A549 (cell line): ENCODE measurements around the gene HSD17B4. TPM values are rescaled to one million over a fixed set of nuclear protein-coding genes. Genes with fewer than 3 reads are reported as not detected.

Experiments
- ATAC-seq, 2 experiments: fragments of 200-7000 bp in 1 of 2; fragments of >200 bp in 1 of 2; cut with Nextera tagmentation in 1 of 2; cut with Tn5 transposase in 1 of 2; 3 replicates each; pipeline versions ENCODE4 v1.8.0 to v1.9.1; 2018 to 2020; ENCODE audit warnings: mild to moderate bottlenecking in 1 of 2, moderate library complexity in 1 of 2
- CTCF ChIA-PET: fragments of 300-600 bp; sonication (Branson Sonifier 250); formaldehyde crosslinking; extraction: SDS; loops from one replicate; lab custom pipeline; 2021; ENCODE audit warnings: antibody characterized with exemption, inconsistent platforms; lab: Yijun Ruan, JAX
- POLR2A ChIA-PET: fragments of 350-600 bp; formaldehyde crosslinking; extraction: SDS; loops from one replicate; lab custom pipeline; 2021; ENCODE audit warnings: antibody characterized with exemption, inconsistent platforms; lab: Yijun Ruan, JAX
- DNase-seq, 2 experiments: peaks; one replicate each; pipeline versions ENCODE4 v3.0.0 to v3.0.0-alpha.2; 2011 to 2016; ENCODE audit warnings: low read depth in 1 of 2, low spot score in 1 of 2
- FAIRE-seq: peaks from 2 replicates; lab custom pipeline; 2011; peaks lifted over from hg19 to GRCh38; lab: Jason Lieb, UNC
- H3K27ac ChIP-seq, 2 experiments: fragments of >200 bp; sonication (Bioruptor Twin); formaldehyde crosslinking; 3 replicates each; pipeline ENCODE4 v1.5.1; 2016 to 2017
- H3K4me1 ChIP-seq: fragments of >200 bp; sonication (Bioruptor Twin); formaldehyde crosslinking; 3 replicates; pipeline ENCODE4 v1.6.1; 2016
- H3K4me2 ChIP-seq: fragments of >200 bp; sonication (Bioruptor Twin); formaldehyde crosslinking; 3 replicates; pipeline ENCODE4 v1.6.1; 2016
- H3K4me3 ChIP-seq: fragments of >200 bp; sonication (Bioruptor Twin); formaldehyde crosslinking; 3 replicates; pipeline ENCODE4 v1.5.1; 2016
- H3K9me3 ChIP-seq: fragments of >200 bp; sonication (Bioruptor Twin); formaldehyde crosslinking; 3 replicates; pipeline ENCODE4 v1.6.1; 2016
- BHLHE40 ChIP-seq: IDR thresholded peaks from 2 replicates; pipeline ENCODE4 v1.6.1; 2012; ENCODE audit warnings: low read depth, low read length, inconsistent platforms
- CEBPB ChIP-seq, 2 experiments: fragments of >200 bp in 1 of 2; sonication (Bioruptor Twin) in 1 of 2; formaldehyde crosslinking in 1 of 2; IDR thresholded peaks; 2 replicates each; pipeline ENCODE4 v1.6.1; 2012 to 2016
- CHD2 ChIP-seq: fragments of 150-350 bp; IDR thresholded peaks from 2 replicates; pipeline ENCODE4 v1.6.1; 2014; ENCODE audit warnings: low read length; ENCODE audit not compliant: partially characterized antibody
- E2F6 ChIP-seq: IDR thresholded peaks from 2 replicates; pipeline ENCODE4 v1.6.1; 2012; ENCODE audit warnings: low read depth, borderline replicate concordance
- EHF ChIP-seq: fragments of 250-450 bp; sonication (Bioruptor Pico); IDR thresholded peaks from 2 replicates; pipeline ENCODE4 v1.5.0; 2020; ENCODE audit warnings: mild to moderate bottlenecking
- EP300 ChIP-seq, 2 experiments: fragments of >200 bp; sonication (Bioruptor Twin); formaldehyde crosslinking; IDR thresholded peaks; 2 replicates in 1 of 2; 3 replicates in 1 of 2; pipeline ENCODE4 v1.6.1; 2016 to 2017
- ESRRA ChIP-seq: fragments of 150-350 bp; IDR thresholded peaks from 2 replicates; pipeline ENCODE4 v1.6.1; 2014; ENCODE audit warnings: mild to moderate bottlenecking, low read length, borderline replicate concordance
- FOSB ChIP-seq: fragments of 250-450 bp; sonication (Bioruptor Pico); IDR thresholded peaks from 2 replicates; pipeline ENCODE4 v1.5.0; 2020; ENCODE audit warnings: mild to moderate bottlenecking, moderate library complexity
- FOSL2 ChIP-seq, 2 experiments: fragments of 450-650 bp in 1 of 2; fragments of >200 bp in 1 of 2; sonication (Bioruptor Twin) in 1 of 2; formaldehyde crosslinking; IDR thresholded peaks; 2 replicates each; pipeline versions ENCODE4 v1.5.0 to v1.6.1; 2016 to 2020; ENCODE audit warnings: mild to moderate bottlenecking in 1 of 2, moderate library complexity in 1 of 2
- FOXS1 ChIP-seq: fragments of 250-450 bp; sonication (Bioruptor Pico); IDR thresholded peaks from 2 replicates; pipeline ENCODE4 v1.5.0; 2020; ENCODE audit warnings: mild to moderate bottlenecking, moderate library complexity
- HDAC2 ChIP-seq: fragments of 200-600 bp; sonication (generic); IDR thresholded peaks from 2 replicates; pipeline ENCODE4 v1.6.1; 2016
- HEYL ChIP-seq: fragments of 250-450 bp; sonication (Bioruptor Pico); IDR thresholded peaks from 2 replicates; pipeline ENCODE4 v1.8.0; 2021; ENCODE audit warnings: mild to moderate bottlenecking, moderate library complexity
- HOXB13 ChIP-seq: fragments of 250-450 bp; sonication (Bioruptor Pico); IDR thresholded peaks from 2 replicates; pipeline ENCODE4 v1.5.0; 2020; ENCODE audit warnings: low read depth, mild to moderate bottlenecking, moderate library complexity
- HOXB5 ChIP-seq: fragments of 250-450 bp; sonication (Bioruptor Pico); IDR thresholded peaks from 2 replicates; pipeline ENCODE4 v1.5.0; 2020; ENCODE audit warnings: mild to moderate bottlenecking, moderate library complexity
- JUN ChIP-seq, 2 experiments: fragments of >200 bp; sonication (Bioruptor Twin); formaldehyde crosslinking; IDR thresholded peaks; 2 replicates in 1 of 2; 3 replicates in 1 of 2; pipeline ENCODE4 v1.6.1; 2016 to 2017
- KDM1A ChIP-seq: fragments of 200-600 bp; sonication (generic); IDR thresholded peaks from 2 replicates; pipeline ENCODE4 v1.6.1; 2016; ENCODE audit warnings: low read depth, mild to moderate bottlenecking
- KDM5A ChIP-seq: fragments of 200-600 bp; sonication (generic); IDR thresholded peaks from 2 replicates; pipeline ENCODE4 v1.6.1; 2016; ENCODE audit warnings: antibody characterized with exemption, mild to moderate bottlenecking
- MAFK ChIP-seq: fragments of 450-650 bp; IDR thresholded peaks from 2 replicates; pipeline ENCODE4 v1.6.1; 2014; ENCODE audit not compliant: partially characterized antibody
- MAX ChIP-seq: IDR thresholded peaks from 2 replicates; pipeline ENCODE4 v1.6.1; 2012
- MYC ChIP-seq: IDR thresholded peaks from 2 replicates; pipeline ENCODE4 v1.6.1; 2012; ENCODE audit warnings: mild to moderate bottlenecking, inconsistent platforms, low read length, improper control_type of control experiment, borderline replicate concordance
- NPAS2 ChIP-seq: fragments of 250-450 bp; sonication (Bioruptor Pico); IDR thresholded peaks from 2 replicates; pipeline ENCODE4 v1.8.0; 2022; ENCODE audit warnings: mild to moderate bottlenecking, moderate library complexity, borderline replicate concordance
- POLR2AphosphoS2 ChIP-seq: conservative IDR thresholded peaks from 2 replicates; pipeline ENCODE4 v1.6.1; 2012; ENCODE audit warnings: low read length, improper control_type of control experiment, inconsistent platforms
- RARB ChIP-seq: fragments of 250-450 bp; sonication (Bioruptor Pico); IDR thresholded peaks from 2 replicates; pipeline ENCODE4 v1.8.0; 2021; ENCODE audit warnings: mild to moderate bottlenecking, moderate library complexity
- RCOR1 ChIP-seq: fragments of 150-350 bp; IDR thresholded peaks from 2 replicates; pipeline ENCODE4 v1.6.1; 2014; ENCODE audit warnings: antibody characterized with exemption, low read length, low read depth
- REST ChIP-seq: fragments of 200-600 bp; sonication (generic); IDR thresholded peaks from 2 replicates; pipeline ENCODE4 v1.6.1; 2016; ENCODE audit warnings: antibody characterized with exemption, mild to moderate bottlenecking, moderate library complexity
- ZC3H11A ChIP-seq: fragments of 450-650 bp; IDR thresholded peaks from 2 replicates; pipeline ENCODE4 v1.6.1; 2014; ENCODE audit warnings: antibody characterized with exemption, mild to moderate bottlenecking
- WGBS: methylation state at CpG from one replicate; pipeline ENCODE4 v1.1.6; 2017; ENCODE audit errors: missing lambda C conversion rate; 5-methylcytosine and 5-hydroxymethylcytosine counted together
- polyA plus RNA-seq, 4 experiments: library from polyadenylated mRNA; depleted of rRNA in 3 of 4; stranded (reverse); fragments of >200 nt; fragmentation: RNase III in 1 of 4; extraction: RNeasy Plus Mini Kit Qiagen cat#74134 plus additional on column Dnase treatment in 1 of 4; gene quantifications; 2 replicates in 3 of 4; 3 replicates in 1 of 4; pipeline ENCODE4 v1.2.3, GENCODE V29; 2011 to 2017

HSD17B4 gene
- polyA plus RNA-seq, 2 of the 4 experiments (the other 2 are of a cell fraction): 121 to 135 TPM

- ChIA-PET POLR2A (no interaction called here), CTCF (no interaction called here)
- Histone ChIP-seq H3K4me3 (no peak overlapping the region), H3K4me1 (no peaks in the 10 kb centered on the region), H3K9me3 (no peaks in the 10 kb centered on the region), H3K4me2 (no peak overlapping the region), H3K27ac (no peak overlapping the region)
- TF ChIP-seq E2F6 (no peak), NPAS2 (CRISPR knock-in tag) (no peak), MAFK (no peak), MYC (no peak), POLR2AphosphoS2 (no peak), KDM1A (no peak), KDM5A (no peak), RARB (no peak), EP300 (IDR thresholded peaks at IDR 0.05) (no peak), REST (no peak), HOXB5 (no peak)
- FAIRE-seq (no peak), ATAC-seq (no peak), DNase-seq (no peak)
- 5% methylated on average over 1 of the region's 1 CpG for WGBS
Observed at GRCh38 chr5:119521232-119521631, 68.9 kb downstream of the HSD17B4 start.

- H3K9me3 ChIP-seq: no peaks in the 10 kb centered on the region
- 0 out of 3 replicates have a peak, but pooled peaks cover 4% of the 10 kb centered on the region for H3K4me1 ChIP-seq
- DNase-seq (no peak), ATAC-seq (no peak), FAIRE-seq (no peak)
- ChIA-PET CTCF (no interaction called here), POLR2A (no interaction called here)
- WGBS: 59% methylated on average over 1 of the region's 1 CpG
- no peak for TF ChIP-seq FOSB
- no peak overlapping the region for H3K4me2 ChIP-seq
- no peak overlapping the region for H3K27ac ChIP-seq
- no peak overlapping the region for H3K4me3 ChIP-seq
Observed at GRCh38 chr5:119522841-119523240, 70.5 kb downstream of the HSD17B4 start.

- CTCF ChIA-PET: no interaction called here
Observed at GRCh38 chr5:119524485-119524884, 72.2 kb downstream of the HSD17B4 start.

GRCh38 chr5:119527351-119527750, 75.1 kb downstream of the HSD17B4 start:
- ChIA-PET POLR2A (no interaction called here), CTCF (no interaction called here)
- FAIRE-seq (no peak), DNase-seq (no peak), ATAC-seq (no peak)
- H3K9me3 ChIP-seq: no peaks in the 10 kb centered on the region
- H3K4me3 ChIP-seq: no peak overlapping the region
- no peak overlapping the region for H3K27ac ChIP-seq
- 85% methylated on average over 1 of the region's 1 CpG for WGBS
- TF ChIP-seq JUN (IDR thresholded peaks at IDR 0.05) (no peak), MAFK (no peak), FOXS1 (CRISPR knock-in tag) (no peak), BHLHE40 (no peak), RCOR1 (no peak), FOSL2 (IDR thresholded peaks at IDR 0.05) (no peak), FOSL2 (CRISPR knock-in tag; IDR thresholded peaks at IDR 0.05) (no peak), HOXB13 (CRISPR knock-in tag) (no peak), RARB (no peak), ZC3H11A (no peak), NPAS2 (CRISPR knock-in tag) (no peak), EP300 (IDR thresholded peaks at IDR 0.05) (no peak), ESRRA (no peak), CHD2 (no peak), HDAC2 (no peak), FOSB (no peak), HEYL (CRISPR knock-in tag) (no peak), MAX (no peak)
- H3K4me2 ChIP-seq: no peak overlapping the region
- 0 out of 3 replicates have a peak, but pooled peaks cover 4% of the 10 kb centered on the region for H3K4me1 ChIP-seq

More at GRCh38 chr5:119524485-119524884, 72.2 kb downstream of the HSD17B4 start:
- 62% methylated on average over 3 of the region's 3 CpGs for WGBS
- no peak for DNase-seq
- H3K27ac ChIP-seq: no peak overlapping the region
- no peak for TF ChIP-seq EHF (CRISPR knock-in tag)
- TF ChIP-seq KDM1A: no peak
- no peak for TF ChIP-seq CEBPB (IDR thresholded peaks at IDR 0.05)
- TF ChIP-seq KDM5A: no peak
- TF ChIP-seq HOXB5: no peak
- TF ChIP-seq, all 56 proteins: peak for 0
- Histone ChIP-seq H3K4me2 (no peak overlapping the region), H3K4me1 (0 out of 3 replicates have a peak, but pooled peaks cover 4% of the 10 kb centered on the region), H3K9me3 (no peaks in the 10 kb centered on the region), H3K4me3 (no peak overlapping the region)
- FAIRE-seq: no peak
- POLR2A ChIA-PET: no interaction called here
- ATAC-seq: no peak
